GM12801 (cell line): Measurements from ENCODE around the gene ALDH3B2.

Experiments
- CTCF ChIP-seq: IDR thresholded peaks from one replicate; pipeline ENCODE4 v1.5.1; 2011; ENCODE audit warnings: control low read depth; ENCODE audit not compliant: insufficient read length; ENCODE audit errors: extremely low read depth

Gene ALDH3B2

GRCh38 chr11:67630228-67630942, 44.0 kb downstream of the ALDH3B2 start:
- no peak for TF ChIP-seq CTCF

- TF ChIP-seq CTCF, result no peak
Observed at GRCh38 chr11:67629386-67630227, 44.8 kb downstream of the ALDH3B2 start, which contains the start of gene NUDT8. Gene NUDT8, minus strand, starts transcription at chr11:67629937. Its CDS starts 26 bp downstream, at chr11:67629911.

GRCh38 chr11:67628710-67629385, 45.6 kb downstream of the ALDH3B2 start:
- no peak for TF ChIP-seq CTCF

- TF ChIP-seq CTCF, result no peak
Observed at GRCh38 chr11:67627812-67628624, 46.4 kb downstream of the ALDH3B2 start.

- no peak for TF ChIP-seq CTCF
Observed at GRCh38 chr11:67627441-67627811, 47.0 kb downstream of the ALDH3B2 start.

- no peak for TF ChIP-seq CTCF
Observed at GRCh38 chr11:67626970-67627369, 47.5 kb downstream of the ALDH3B2 start.
